ENCODE measurements around the gene CA7.
"Not testable (repeated sequence)": the region's sequence is repeated elsewhere in the genome, so short reads cannot be mapped to it uniquely, and the experiment has no call there.

CA7 gene

GRCh38 chr16:66847533-66848067 lies 3.4 kb downstream of the CA7 start:
- no peak for DNase-seq

- DNase-seq: no peak
Observed at GRCh38 chr16:66848172-66848571, 4.0 kb downstream of the CA7 start.

GRCh38 chr16:66849021-66849420 lies 4.8 kb downstream of the CA7 start:
- DNase-seq: no peak

GRCh38 chr16:66849549-66849948 lies 5.3 kb downstream of the CA7 start:
- no peak for DNase-seq

- no peak for DNase-seq
Observed at GRCh38 chr16:66850115-66850815, 6.1 kb downstream of the CA7 start.

GRCh38 chr16:66851166-66851964 lies 7.2 kb downstream of the CA7 start:
- no peak for DNase-seq

GRCh38 chr16:66853261-66854139 lies 9.3 kb downstream of the CA7 start:
- no peak for DNase-seq

GRCh38 chr16:66856184-66856730 lies 12.0 kb downstream of the CA7 start:
- DNase-seq: no peak

- no peak for DNase-seq
Observed at GRCh38 chr16:66856801-66857200, 12.6 kb downstream of the CA7 start.

GRCh38 chr16:66857437-66857836 lies 13.2 kb downstream of the CA7 start:
- DNase-seq: no peak

GRCh38 chr16:66858740-66859396 lies 14.7 kb downstream of the CA7 start:
- DNase-seq: no peak

GRCh38 chr16:66859397-66860068 lies 15.3 kb downstream of the CA7 start:
- DNase-seq: no peak

- no peak for DNase-seq
Observed at GRCh38 chr16:66862023-66862520, 17.9 kb downstream of the CA7 start.

- DNase-seq: no peak
Observed at GRCh38 chr16:66863707-66864106, 19.5 kb downstream of the CA7 start.

GRCh38 chr16:66869424-66869823 lies 25.2 kb downstream of the CA7 start:
- DNase-seq: no peak

- DNase-seq: not testable (repeated sequence)
Observed at GRCh38 chr16:66871363-66871762, 27.1 kb downstream of the CA7 start.

- no peak for DNase-seq
Observed at GRCh38 chr16:66871840-66872239, 27.6 kb downstream of the CA7 start.

- no peak for DNase-seq
Observed at GRCh38 chr16:66872559-66872942, 28.3 kb downstream of the CA7 start.

GRCh38 chr16:66872943-66873684 lies 28.9 kb downstream of the CA7 start:
- peak; percentile 86 for DNase-seq

- no peak for DNase-seq
Observed at GRCh38 chr16:66873685-66874055, 29.5 kb downstream of the CA7 start.
